ENCODE results near the gene PNMA8A. TPM values are rescaled to one million over a fixed set of nuclear protein-coding genes. Genes with fewer than 3 reads are reported as not detected.
A peak's percentile ranks its signal among the peaks of the same experiment; 100 is the strongest.

PNMA8A gene
- total RNA-seq, 1 donor from 2014 or later, result 25.8 TPM

DNA sequence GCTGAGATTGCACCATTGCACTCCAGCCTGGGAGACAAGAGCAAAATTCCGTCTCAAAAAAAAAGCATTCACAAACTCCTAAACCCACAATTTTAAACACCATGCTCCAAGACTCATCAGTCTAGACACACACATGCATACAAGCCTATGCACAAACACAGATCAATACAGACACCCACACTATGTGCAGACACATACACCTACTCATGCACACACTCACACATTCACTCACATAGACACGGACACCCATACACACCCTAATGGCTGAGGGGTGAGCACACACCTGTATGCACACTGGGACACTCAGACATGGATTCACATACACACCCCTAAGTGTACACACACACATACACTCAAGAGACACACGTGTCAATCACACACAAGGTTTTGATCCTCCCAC, 15.0 kb upstream of the PNMA8A start:
- Mint-ChIP-seq H3K27me3 (ENCODE audit: low read depth) (peaks cover 35% of the 10 kb centered on the region), H3K27ac (no peak overlapping the region), H3K36me3 (no peaks in the 10 kb centered on the region), H3K4me1 (peaks cover 31% of the 10 kb centered on the region), H3K9me3 (no peaks in the 10 kb centered on the region), H3K4me3 (no peak overlapping the region)
- DNase-seq (ENCODE audit: low spot score in 2 of 2, unreplicated experiment in 2 of 2), result no peak
- no peak for TF ChIP-seq CTCF (IDR thresholded peaks at IDR 0.05; ENCODE audit: unreplicated experiment)

DNA sequence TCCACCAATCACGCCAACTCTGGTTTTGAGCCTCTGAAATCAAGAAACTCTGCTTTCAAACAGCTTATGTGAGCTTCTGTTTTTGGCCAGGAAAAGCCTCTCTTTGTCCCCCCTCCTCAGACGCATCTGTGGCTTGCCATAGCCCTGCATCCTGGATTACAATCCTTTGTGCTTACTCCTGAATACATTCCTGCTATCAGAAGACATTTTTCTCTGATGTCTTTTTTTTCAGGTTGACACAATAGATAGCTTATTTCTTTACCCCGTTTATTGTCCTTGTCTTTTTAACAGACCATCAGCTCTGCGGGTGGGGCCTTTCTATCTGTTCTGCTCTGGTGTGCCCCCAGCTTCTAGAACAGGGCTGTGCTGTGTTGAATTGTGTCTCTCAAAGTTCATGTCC, 13.3 kb upstream of the PNMA8A start:
- H3K4me3 Mint-ChIP-seq, result no peak overlapping the region
- no peak for TF ChIP-seq CTCF (IDR thresholded peaks at IDR 0.05; ENCODE audit: unreplicated experiment)
- H3K36me3 Mint-ChIP-seq, result no peaks in the 10 kb centered on the region
- DNase-seq (ENCODE audit: low spot score in 2 of 2, unreplicated experiment in 2 of 2), result no peak
- peaks cover 38% of the 10 kb centered on the region for H3K4me1 Mint-ChIP-seq
- H3K27ac Mint-ChIP-seq, result no peak overlapping the region
- no peaks in the 10 kb centered on the region for H3K9me3 Mint-ChIP-seq
- peaks cover 20% of the 10 kb centered on the region for H3K27me3 Mint-ChIP-seq (ENCODE audit: low read depth)

- Mint-ChIP-seq H3K36me3 (no peaks in the 10 kb centered on the region), H3K4me1 (peaks cover 31% of the 10 kb centered on the region), H3K4me3 (no peak overlapping the region), H3K9me3 (no peaks in the 10 kb centered on the region), H3K27ac (peak overlapping the region; percentile 53), H3K27me3 (ENCODE audit: low read depth) (peaks cover 2% of the 10 kb centered on the region)
- DNase-seq (ENCODE audit: low spot score in 2 of 2, unreplicated experiment in 2 of 2), result no peak
- TF ChIP-seq CTCF (IDR thresholded peaks at IDR 0.05; ENCODE audit: unreplicated experiment), result no peak
Measured at GRCh38 chr19:46482631-46483030, 11.3 kb upstream of the PNMA8A start.

- no peaks in the 10 kb centered on the region for H3K36me3 Mint-ChIP-seq
- H3K4me3 Mint-ChIP-seq, result no peak overlapping the region
- no peak for TF ChIP-seq CTCF (IDR thresholded peaks at IDR 0.05; ENCODE audit: unreplicated experiment)
- peak overlapping the region; percentile 90 for H3K27ac Mint-ChIP-seq
- H3K27me3 Mint-ChIP-seq (ENCODE audit: low read depth), result no peaks in the 10 kb centered on the region
- H3K9me3 Mint-ChIP-seq, result no peaks in the 10 kb centered on the region
- DNase-seq (ENCODE audit: low spot score in 2 of 2, unreplicated experiment in 2 of 2), result no peak
- peaks cover 27% of the 10 kb centered on the region for H3K4me1 Mint-ChIP-seq
Measured at GRCh38 chr19:46481947-46482346, 10.6 kb upstream of the PNMA8A start.

GRCh38 chr19:46481223-46481848, 10.0 kb upstream of the PNMA8A start:
- Mint-ChIP-seq H3K27ac (peak overlapping the region; percentile 90), H3K27me3 (ENCODE audit: low read depth) (no peaks in the 10 kb centered on the region), H3K36me3 (no peaks in the 10 kb centered on the region), H3K9me3 (no peaks in the 10 kb centered on the region), H3K4me1 (peaks cover 23% of the 10 kb centered on the region), H3K4me3 (peak overlapping the region; percentile 11)
- DNase-seq (ENCODE audit: low spot score in 2 of 2, unreplicated experiment in 2 of 2), result no peak
- TF ChIP-seq CTCF (IDR thresholded peaks at IDR 0.05; ENCODE audit: unreplicated experiment), result no peak

- Mint-ChIP-seq H3K4me3 (peak overlapping the region; percentile 11), H3K36me3 (no peaks in the 10 kb centered on the region), H3K9me3 (no peaks in the 10 kb centered on the region), H3K27me3 (ENCODE audit: low read depth) (no peaks in the 10 kb centered on the region), H3K4me1 (peaks cover 23% of the 10 kb centered on the region), H3K27ac (peak overlapping the region; percentile 90)
- DNase-seq (ENCODE audit: low spot score in 2 of 2, unreplicated experiment in 2 of 2), result peak in 1 of 2 experiments; percentile 47
- no peak for TF ChIP-seq CTCF (IDR thresholded peaks at IDR 0.05; ENCODE audit: unreplicated experiment)
Measured at GRCh38 chr19:46480415-46480814, 9.1 kb upstream of the PNMA8A start.

Data from mesothelial cell of epicardium (in vitro differentiated cells).